ENCODE measurements around the gene UBR1. TPM values are rescaled to one million over a fixed set of nuclear protein-coding genes. Genes with fewer than 3 reads are reported as not detected.

UBR1 gene
- total RNA-seq, 1 donor from 2014 or later = 48.9 TPM

- DNase-seq (no peak), ATAC-seq (ENCODE audit: low read depth) (no peak)
- no peak overlapping the region for H3K27ac Mint-ChIP-seq
- H3K36me3 Mint-ChIP-seq (ENCODE audit: low read depth) = no peaks in the 10 kb centered on the region
- CTCF ChIA-PET = no interaction called here
- no peak overlapping the region for H3K4me3 Mint-ChIP-seq
- H3K4me1 Mint-ChIP-seq = no peaks in the 10 kb centered on the region
- H3K9me3 Mint-ChIP-seq = no peaks in the 10 kb centered on the region
- intact Hi-C loops (cut with micrococcal nuclease) = no loop called here
- TF ChIP-seq CTCF (IDR thresholded peaks at IDR 0.05) = no peak
- no peaks in the 10 kb centered on the region for H3K27me3 Mint-ChIP-seq
- POLR2A ChIA-PET = no interaction called here
Observed at GRCh38 chr15:42933886-42934667, 171.8 kb downstream of the UBR1 start.

DNA sequence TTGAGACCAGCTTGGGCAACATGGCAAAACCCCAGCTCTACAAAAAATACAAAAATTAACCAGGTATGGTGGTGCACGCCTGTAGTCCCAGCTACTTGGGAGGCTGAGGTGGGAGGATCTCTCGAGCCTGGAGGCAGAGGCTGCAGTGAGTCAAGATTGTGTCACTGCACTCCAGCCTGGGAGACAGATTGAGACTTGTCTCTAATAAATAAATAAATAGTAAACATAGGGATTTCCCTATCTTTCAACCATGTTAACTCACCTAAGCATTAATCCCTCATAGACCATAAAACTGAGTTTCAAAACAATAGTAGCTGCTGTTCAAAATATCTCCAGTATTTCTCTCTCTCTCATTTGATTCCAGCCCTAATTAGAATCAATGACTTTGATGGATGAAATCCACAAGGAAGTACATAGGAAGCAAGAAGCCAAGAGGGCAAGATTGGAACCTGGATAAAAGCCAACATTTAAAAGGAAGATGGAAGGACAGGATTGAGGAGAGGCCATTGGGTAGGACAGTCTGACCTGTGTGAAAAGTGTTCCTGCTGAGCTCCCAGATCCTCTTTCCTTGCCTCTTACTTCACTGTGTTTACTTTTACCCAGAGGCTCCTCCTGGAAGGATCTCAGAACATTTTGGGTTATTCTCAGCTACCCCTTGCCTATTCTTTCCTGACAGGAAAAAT lies 172.9 kb downstream of the UBR1 start:
- intact Hi-C loops (cut with micrococcal nuclease) = no loop called here
- ChIA-PET CTCF (no interaction called here), POLR2A (interaction anchor here (0.5 kb wide), 1 partner anchor 31 kb away, joined by 7 read pairs; no protein-coding TSS in a partner anchor)
- no peak overlapping the region for H3K4me3 Mint-ChIP-seq
- H3K36me3 Mint-ChIP-seq (ENCODE audit: low read depth) = no peaks in the 10 kb centered on the region
- H3K4me1 Mint-ChIP-seq = no peaks in the 10 kb centered on the region
- ATAC-seq (ENCODE audit: low read depth) (no peak), DNase-seq (no peak)
- H3K27me3 Mint-ChIP-seq = no peaks in the 10 kb centered on the region
- H3K27ac Mint-ChIP-seq = no peak overlapping the region
- no peak for TF ChIP-seq CTCF (IDR thresholded peaks at IDR 0.05)
- no peaks in the 10 kb centered on the region for H3K9me3 Mint-ChIP-seq

DNA sequence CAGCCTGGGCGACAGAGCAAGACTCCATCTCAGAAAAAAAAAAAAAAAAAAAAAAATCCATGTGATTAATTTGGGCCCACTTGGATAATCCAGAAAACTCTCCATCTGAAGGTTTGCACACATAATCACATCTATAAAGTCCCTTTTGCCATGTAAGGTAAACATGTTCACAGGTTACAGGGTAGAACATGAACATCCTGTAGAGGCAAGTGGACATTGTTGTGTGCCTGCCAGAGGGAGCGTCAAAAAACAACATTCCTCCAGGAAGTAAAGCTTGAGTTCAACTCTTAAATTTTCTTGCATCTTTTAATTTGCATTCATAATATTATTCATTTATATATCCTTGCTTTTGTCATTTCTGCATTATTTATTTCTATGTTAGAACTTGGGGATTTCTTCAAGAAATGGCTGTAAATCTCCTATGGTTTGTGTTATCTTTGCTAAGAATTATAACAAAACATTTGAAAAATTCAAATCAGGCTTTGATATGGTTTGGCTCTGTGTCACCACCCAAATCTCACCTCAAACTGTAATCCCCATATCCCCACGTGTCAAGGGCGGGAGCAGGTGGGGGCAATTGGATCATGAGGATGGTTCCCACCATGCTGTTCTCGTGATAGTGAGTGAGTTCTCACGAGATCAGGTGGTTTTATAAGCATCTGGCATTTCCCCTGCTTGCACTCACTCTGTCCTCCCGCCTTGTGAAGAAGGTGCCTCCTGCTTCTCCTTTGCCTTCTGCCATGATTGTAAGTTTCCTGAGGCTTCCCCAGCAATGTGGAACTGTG lies 173.9 kb downstream of the UBR1 start:
- H3K27ac Mint-ChIP-seq = no peak overlapping the region
- POLR2A ChIA-PET = no interaction called here

DNA sequence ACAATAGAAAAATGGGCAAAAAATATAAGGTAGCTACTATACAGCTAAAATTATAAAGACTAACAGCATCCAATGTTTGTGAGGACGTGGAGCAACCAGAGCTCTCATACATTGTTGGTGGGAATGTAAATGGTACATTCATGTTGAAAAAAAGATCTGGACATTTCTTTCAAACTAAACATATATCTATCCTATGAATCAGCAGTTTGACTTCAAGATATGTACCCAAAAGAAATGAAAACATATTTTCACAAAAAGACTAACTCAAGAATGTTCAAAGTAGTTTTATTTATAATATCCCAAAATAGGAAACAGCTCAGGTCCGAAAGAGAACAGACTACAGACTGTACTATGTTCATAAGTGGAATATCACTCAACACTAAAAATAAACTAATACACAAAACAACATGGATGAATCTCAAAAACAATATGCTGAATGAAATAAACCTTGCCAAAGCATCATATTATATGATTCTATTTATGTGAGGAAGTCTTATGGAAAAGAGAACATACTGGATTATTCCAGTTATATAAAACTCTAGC lies 176.5 kb downstream of the UBR1 start:
- Mint-ChIP-seq H3K27me3 (peaks cover 2% of the 10 kb centered on the region), H3K36me3 (ENCODE audit: low read depth) (no peaks in the 10 kb centered on the region), H3K4me1 (no peaks in the 10 kb centered on the region), H3K27ac (no peak overlapping the region), H3K4me3 (no peak overlapping the region), H3K9me3 (no peaks in the 10 kb centered on the region)
- CTCF ChIA-PET = interaction anchor here (1.4 to 4.6 kb wide), 2 partner anchors 225 to 275 kb away, joined by 3 to 46 read pairs; no protein-coding TSS in a partner anchor
- ATAC-seq (ENCODE audit: low read depth) (no peak), DNase-seq (no peak)
- intact Hi-C loops (cut with micrococcal nuclease) = loop anchor here (10.0 kb wide), 1 partner anchor 435 kb away; the partner anchor contains the start of genes SNAP23 and ZNF106
- POLR2A ChIA-PET = no interaction called here
- no peak for TF ChIP-seq CTCF (IDR thresholded peaks at IDR 0.05)

More for the DNA sequence above, 173.9 kb downstream of the UBR1 start:
- no peak for ATAC-seq (ENCODE audit: low read depth)
- Mint-ChIP-seq H3K36me3 (ENCODE audit: low read depth) (no peaks in the 10 kb centered on the region), H3K4me3 (no peak overlapping the region), H3K4me1 (no peaks in the 10 kb centered on the region), H3K27me3 (no peaks in the 10 kb centered on the region), H3K9me3 (no peaks in the 10 kb centered on the region)
- TF ChIP-seq CTCF (IDR thresholded peaks at IDR 0.05) = no peak
- CTCF ChIA-PET = interaction anchor here (0.6 kb wide), 1 partner anchor 178 kb away, joined by 4 read pairs; no protein-coding TSS in a partner anchor
- intact Hi-C loops (cut with micrococcal nuclease) = no loop called here
- no peak for DNase-seq
